ENCODE results near the gene BLVRB. TPM values are rescaled to one million over a fixed set of nuclear protein-coding genes. Genes with fewer than 3 reads are reported as not detected.

The BLVRB gene
- total RNA-seq, 1 donor from 2014 or later, result 3.1 TPM

DNA sequence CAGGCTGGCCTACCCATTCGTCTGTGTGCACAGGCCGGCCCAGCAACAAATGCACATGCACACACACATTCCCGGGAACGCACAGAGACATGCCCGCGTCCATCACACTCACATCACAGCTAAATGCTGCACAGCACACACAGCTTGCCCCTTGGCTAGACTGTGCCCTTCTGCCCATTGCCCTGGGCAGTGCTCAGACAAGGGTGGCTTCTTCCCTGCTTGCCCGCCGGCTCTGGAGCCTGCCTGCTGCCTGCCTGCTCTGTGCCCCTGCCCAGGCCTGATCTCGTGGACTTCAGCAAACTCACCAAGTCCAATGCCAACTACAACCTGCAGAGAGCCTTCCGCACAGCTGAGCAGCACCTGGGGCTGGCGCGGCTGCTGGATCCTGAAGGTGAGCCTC is 31.7 kb upstream of the BLVRB start:
- Mint-ChIP-seq H3K4me1 (no peaks in the 10 kb centered on the region), H3K4me3 (no peak overlapping the region), H3K36me3 (ENCODE audit: low read depth) (no peaks in the 10 kb centered on the region), H3K27ac (ENCODE audit: unreplicated experiment) (no peak overlapping the region), H3K27me3 (ENCODE audit: low read depth) (peaks cover 40% of the 10 kb centered on the region), H3K9me3 (peaks cover 2% of the 10 kb centered on the region)
- no peak for DNase-seq (ENCODE audit: low read depth, low spot score)
- TF ChIP-seq, protein P1, sequence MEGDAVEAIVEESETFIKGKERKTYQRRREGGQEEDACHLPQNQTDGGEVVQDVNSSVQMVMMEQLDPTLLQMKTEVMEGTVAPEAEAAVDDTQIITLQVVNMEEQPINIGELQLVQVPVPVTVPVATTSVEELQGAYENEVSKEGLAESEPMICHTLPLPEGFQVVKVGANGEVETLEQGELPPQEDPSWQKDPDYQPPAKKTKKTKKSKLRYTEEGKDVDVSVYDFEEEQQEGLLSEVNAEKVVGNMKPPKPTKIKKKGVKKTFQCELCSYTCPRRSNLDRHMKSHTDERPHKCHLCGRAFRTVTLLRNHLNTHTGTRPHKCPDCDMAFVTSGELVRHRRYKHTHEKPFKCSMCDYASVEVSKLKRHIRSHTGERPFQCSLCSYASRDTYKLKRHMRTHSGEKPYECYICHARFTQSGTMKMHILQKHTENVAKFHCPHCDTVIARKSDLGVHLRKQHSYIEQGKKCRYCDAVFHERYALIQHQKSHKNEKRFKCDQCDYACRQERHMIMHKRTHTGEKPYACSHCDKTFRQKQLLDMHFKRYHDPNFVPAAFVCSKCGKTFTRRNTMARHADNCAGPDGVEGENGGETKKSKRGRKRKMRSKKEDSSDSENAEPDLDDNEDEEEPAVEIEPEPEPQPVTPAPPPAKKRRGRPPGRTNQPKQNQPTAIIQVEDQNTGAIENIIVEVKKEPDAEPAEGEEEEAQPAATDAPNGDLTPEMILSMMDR (conservative IDR thresholded peaks at IDR 0.05), result no peak

DNA sequence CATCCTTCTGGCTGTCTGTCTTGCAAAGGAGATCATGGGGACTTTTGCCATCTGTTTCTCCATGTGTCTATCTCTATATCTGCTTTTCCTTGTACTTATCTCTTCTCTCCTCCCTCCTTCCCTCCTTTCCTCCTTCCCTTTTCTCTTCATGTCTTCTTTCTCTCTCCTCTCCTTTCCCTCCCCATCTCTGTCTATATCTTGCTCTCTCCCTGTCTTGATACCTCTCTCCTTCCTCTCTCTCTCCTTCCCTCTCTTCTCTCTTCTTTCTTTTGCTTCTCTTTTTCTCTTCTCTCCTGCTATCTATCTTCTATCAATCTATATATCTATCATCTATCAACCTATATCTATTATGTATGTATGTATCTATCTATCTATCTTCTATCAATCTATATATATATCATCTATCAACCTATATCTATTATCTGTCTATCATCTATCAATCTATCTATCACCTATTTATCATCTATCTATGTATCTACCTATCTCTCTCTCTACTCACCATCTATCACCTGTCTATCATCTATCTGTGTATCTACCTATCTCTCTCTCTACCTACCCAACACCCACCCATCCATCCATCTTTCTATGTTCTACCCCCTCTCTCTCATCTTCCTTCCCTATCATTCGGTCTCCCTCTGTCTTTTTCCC is 28.8 kb upstream of the BLVRB start:
- DNase-seq (ENCODE audit: low read depth, low spot score), result no peak
- H3K9me3 Mint-ChIP-seq, result peaks cover 3% of the 10 kb centered on the region
- no peaks in the 10 kb centered on the region for H3K4me1 Mint-ChIP-seq
- H3K4me3 Mint-ChIP-seq, result no peak overlapping the region
- H3K27me3 Mint-ChIP-seq (ENCODE audit: low read depth), result peaks cover 48% of the 10 kb centered on the region
- TF ChIP-seq, protein P1 (conservative IDR thresholded peaks at IDR 0.05), result no peak
- H3K27ac Mint-ChIP-seq (ENCODE audit: unreplicated experiment), result no peak overlapping the region
- no peaks in the 10 kb centered on the region for H3K36me3 Mint-ChIP-seq (ENCODE audit: low read depth)

- H3K4me3 Mint-ChIP-seq, result no peak overlapping the region
- peaks cover 48% of the 10 kb centered on the region for H3K27me3 Mint-ChIP-seq (ENCODE audit: low read depth)
- H3K9me3 Mint-ChIP-seq, result peaks cover 3% of the 10 kb centered on the region
- TF ChIP-seq, protein P1 (conservative IDR thresholded peaks at IDR 0.05), result no peak
- no peaks in the 10 kb centered on the region for H3K4me1 Mint-ChIP-seq
- no peak overlapping the region for H3K27ac Mint-ChIP-seq (ENCODE audit: unreplicated experiment)
- no peaks in the 10 kb centered on the region for H3K36me3 Mint-ChIP-seq (ENCODE audit: low read depth)
- DNase-seq (ENCODE audit: low read depth, low spot score), result no peak
Observed at GRCh38 chr19:40493778-40494177, 28.2 kb upstream of the BLVRB start.

DNA sequence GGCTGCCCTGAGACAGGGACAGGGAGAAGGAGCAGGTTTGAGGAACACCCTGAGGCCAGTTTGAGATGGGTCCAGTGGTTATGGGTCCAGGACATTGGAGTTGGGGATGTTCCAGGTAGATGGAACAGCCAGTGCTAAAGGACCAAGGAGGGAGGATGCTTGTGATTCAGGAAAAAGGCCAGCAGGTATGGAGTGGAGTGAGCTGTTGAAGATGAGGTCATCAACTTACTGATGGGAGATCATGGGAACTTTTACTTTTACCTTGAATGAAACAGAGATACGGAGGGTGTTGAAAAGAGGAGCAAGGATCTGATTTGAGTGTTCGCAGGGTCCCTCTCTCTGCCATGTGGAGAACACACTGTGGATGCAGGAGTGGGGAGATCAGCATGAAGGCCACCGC is 26.7 kb upstream of the BLVRB start:
- Mint-ChIP-seq H3K4me1 (peaks cover 7% of the 10 kb centered on the region), H3K27me3 (ENCODE audit: low read depth) (peaks cover 55% of the 10 kb centered on the region)

GRCh38 chr19:40489882-40490230 is 24.3 kb upstream of the BLVRB start:
- H3K9me3 Mint-ChIP-seq, result peaks cover 7% of the 10 kb centered on the region
- peaks cover 2% of the 10 kb centered on the region for H3K36me3 Mint-ChIP-seq (ENCODE audit: low read depth)
- TF ChIP-seq, protein P1 (conservative IDR thresholded peaks at IDR 0.05), result no peak
- no peak overlapping the region for H3K4me3 Mint-ChIP-seq
- no peak for DNase-seq (ENCODE audit: low read depth, low spot score)
- peaks cover 10% of the 10 kb centered on the region for H3K4me1 Mint-ChIP-seq
- peaks cover 57% of the 10 kb centered on the region for H3K27me3 Mint-ChIP-seq (ENCODE audit: low read depth)
- no peak overlapping the region for H3K27ac Mint-ChIP-seq (ENCODE audit: unreplicated experiment)

More for the DNA sequence above, 26.7 kb upstream of the BLVRB start:
- peaks cover 2% of the 10 kb centered on the region for H3K36me3 Mint-ChIP-seq (ENCODE audit: low read depth)
- DNase-seq (ENCODE audit: low read depth, low spot score), result no peak
- peaks cover 7% of the 10 kb centered on the region for H3K9me3 Mint-ChIP-seq
- TF ChIP-seq, protein P1 (conservative IDR thresholded peaks at IDR 0.05), result no peak
- H3K4me3 Mint-ChIP-seq, result no peak overlapping the region
- no peak overlapping the region for H3K27ac Mint-ChIP-seq (ENCODE audit: unreplicated experiment)

Data from neural crest cell (in vitro differentiated cells).